K562 (cell line): ENCODE measurements around the gene UTS2R. TPM values are rescaled to one million over a fixed set of nuclear protein-coding genes. Genes with fewer than 3 reads are reported as not detected.
A peak's percentile ranks its signal among the peaks of the same experiment; 100 is the strongest.

Source experiments
- ATAC-seq: fragments of 200-7000 bp; cut with Tn5 transposase; 3 replicates; pipeline ENCODE4 v1.9.1; 2020; ENCODE audit warnings: moderate library complexity
- BruUV-seq: library from RNA; stranded (reverse); fragments of 400-500 nt; replicated peaks from 2 replicates; lab custom pipeline; 2021; lab: Mats Ljungman, UMichigan
- CTCF ChIA-PET: fragments of 300-600 bp; formaldehyde crosslinking; extraction: SDS; loops from one replicate; lab custom pipeline; 2021; ENCODE audit warnings: low intra/inter-chr PET ratio; lab: Yijun Ruan, JAX
- POLR2A ChIA-PET: fragments of 300-600, 350-650 bp; sonication (Branson Sonifier 250); formaldehyde crosslinking; extraction: SDS; loops from one replicate; lab custom pipeline; 2021; ENCODE audit warnings: antibody characterized with exemption, inconsistent platforms; lab: Yijun Ruan, JAX
- DNase-seq, 4 experiments: peaks; one replicate each; pipeline versions ENCODE4 v3.0.0 to v3.0.0-alpha.2; 2011 to 2018; ENCODE audit warnings: low spot score in 3 of 4, mixed read lengths in 3 of 4; ENCODE audit errors: extremely low read depth in 1 of 4
- FAIRE-seq: peaks from 2 replicates; lab custom pipeline; 2011; peaks lifted over from hg19 to GRCh38; lab: Jason Lieb, UNC
- H2AFZ ChIP-seq: 2 replicates; pipeline ENCODE4 v1.6.0; 2011; ENCODE audit warnings: low read depth, low read length, control low read depth, inconsistent platforms
- H3K27ac ChIP-seq: fragments of 200-600 bp; 3 replicates; pipeline ENCODE4 v1.8.0; 2011; ENCODE audit warnings: low read depth, mild to moderate bottlenecking, control low read depth, inconsistent platforms, low read length, moderate library complexity, mixed read lengths; ENCODE audit errors: extremely low read depth
- H3K27me3 ChIP-seq, 2 experiments: fragments of 300-600 bp in 1 of 2; 2 replicates in 1 of 2; 3 replicates in 1 of 2; pipeline versions ENCODE4 v1.6.0 to v1.8.0; 2011; ENCODE audit warnings: inconsistent platforms in 2 of 2, low read length in 2 of 2, mild to moderate bottlenecking in 1 of 2, mixed read lengths in 1 of 2, moderate library complexity in 1 of 2; ENCODE audit not compliant: control insufficient read depth in 2 of 2, insufficient read depth in 2 of 2
- H3K36me3 ChIP-seq: fragments of 300-600 bp; 3 replicates; pipeline ENCODE4 v1.8.0; 2011; ENCODE audit warnings: mild to moderate bottlenecking, low read length, inconsistent platforms; ENCODE audit not compliant: control insufficient read depth, insufficient read depth
- H3K4me1 ChIP-seq, 2 experiments: fragments of 200-600 bp in 1 of 2; replicated peaks in 1 of 2; 2 replicates in 1 of 2; 3 replicates in 1 of 2; pipeline versions ENCODE4 v1.5.1 to v1.8.0; 2011; ENCODE audit warnings: inconsistent platforms in 2 of 2, low read length in 2 of 2, mild to moderate bottlenecking in 1 of 2, mixed read lengths in 1 of 2, moderate library complexity in 1 of 2; ENCODE audit not compliant: control insufficient read depth in 2 of 2, insufficient read depth in 2 of 2
- H3K4me2 ChIP-seq: 2 replicates; pipeline ENCODE4 v1.6.1; 2011; ENCODE audit warnings: low read length, control low read depth, inconsistent platforms, mixed read lengths; ENCODE audit not compliant: insufficient read depth
- H3K4me3 ChIP-seq: fragments of 200-600 bp; sonication (generic), shearing (Covaris generic); 2 replicates; pipeline ENCODE4 v1.5.1; 2016; ENCODE audit warnings: control low read depth, inconsistent platforms
- H3K79me2 ChIP-seq: fragments of 200-600 bp; 3 replicates; pipeline ENCODE4 v1.8.0; 2011; ENCODE audit warnings: low read length, inconsistent platforms; ENCODE audit not compliant: control insufficient read depth, insufficient read depth
- H3K9ac ChIP-seq, 2 experiments: 2 replicates each; pipeline versions ENCODE4 v1.6.0 to v1.6.1; 2011; ENCODE audit warnings: low read depth in 2 of 2, low read length in 2 of 2, control low read depth in 1 of 2, inconsistent platforms in 1 of 2, mild to moderate bottlenecking in 1 of 2, mixed read lengths in 1 of 2; ENCODE audit not compliant: insufficient read depth in 1 of 2
- H3K9me1 ChIP-seq: one replicate; pipeline ENCODE4 v1.6.0; 2011; ENCODE audit warnings: inconsistent platforms, mild to moderate bottlenecking, low read length, moderate library complexity; ENCODE audit not compliant: control insufficient read depth, insufficient read depth
- H3K9me3 ChIP-seq: replicated peaks from 2 replicates; pipeline ENCODE4 v1.5.1; 2011; ENCODE audit warnings: low read depth, low read length, inconsistent platforms; ENCODE audit not compliant: control insufficient read depth, insufficient read depth
- H4K20me1 ChIP-seq: replicated peaks from 2 replicates; pipeline ENCODE4 v1.6.1; 2011; ENCODE audit warnings: low read length, inconsistent platforms, mixed read lengths; ENCODE audit not compliant: control insufficient read depth, insufficient read depth
- CBX5 ChIP-seq: IDR thresholded peaks from 2 replicates; pipeline ENCODE4 v1.6.1; 2014; ENCODE audit warnings: low read depth, borderline replicate concordance
- CHD1 ChIP-seq: fragments of 200-600 bp; sonication (generic); IDR thresholded peaks from one replicate; pipeline ENCODE4 v1.6.1; 2012; ENCODE audit warnings: mild to moderate bottlenecking, moderate library complexity, low read length, inconsistent platforms
- CREB3L1 ChIP-seq: fragments of 450-650 bp; IDR thresholded peaks from 2 replicates; pipeline ENCODE4 v1.6.1; 2014; ENCODE audit warnings: low read depth, mild to moderate bottlenecking, moderate library complexity, borderline replicate concordance
- DLX4 ChIP-seq: fragments of 250-450 bp; sonication (Bioruptor Pico); IDR thresholded peaks from 2 replicates; pipeline ENCODE4 v1.6.1; 2021; ENCODE audit warnings: mild to moderate bottlenecking
- EGR1 ChIP-seq: fragments of 450-650 bp; conservative IDR thresholded peaks from 2 replicates; pipeline ENCODE4 v1.6.1; 2017; ENCODE audit warnings: mild to moderate bottlenecking
- EP400 ChIP-seq: fragments of 450-650 bp; IDR thresholded peaks from 2 replicates; pipeline ENCODE4 v1.6.1; 2017; ENCODE audit warnings: antibody characterized with exemption, mild to moderate bottlenecking, moderate library complexity
- HDAC2 ChIP-seq: fragments of 450-650 bp; IDR thresholded peaks from 2 replicates; pipeline ENCODE4 v1.6.1; 2016; ENCODE audit warnings: mild to moderate bottlenecking
- HES1 ChIP-seq: fragments of 450-650 bp; IDR thresholded peaks from 2 replicates; pipeline ENCODE4 v1.6.1; 2016; ENCODE audit warnings: low read depth, mild to moderate bottlenecking, moderate library complexity
- MTA1 ChIP-seq: fragments of 450-650 bp; IDR thresholded peaks from 2 replicates; pipeline ENCODE4 v1.6.1; 2017; ENCODE audit warnings: borderline replicate concordance
- MYBL2 ChIP-seq, 2 experiments: fragments of 450-650 bp in 1 of 2; sonication (generic) in 1 of 2; formaldehyde crosslinking in 1 of 2; IDR thresholded peaks; 2 replicates each; pipeline versions ENCODE4 v1.6.1 to v1.8.1; 2017 to 2022; ENCODE audit warnings: borderline replicate concordance in 1 of 2, inconsistent platforms in 1 of 2, low read depth in 1 of 2, mild to moderate bottlenecking in 1 of 2, missing genetic modification reagents in 1 of 2, moderate library complexity in 1 of 2
- TEAD4 ChIP-seq, 2 experiments: sonication (generic) in 1 of 2; formaldehyde crosslinking in 1 of 2; IDR thresholded peaks; 2 replicates each; pipeline versions ENCODE4 v1.6.1 to v1.8.0; 2012 to 2022; ENCODE audit warnings: borderline replicate concordance in 1 of 2, inconsistent platforms in 1 of 2, low read length in 1 of 2, mild to moderate bottlenecking in 1 of 2, missing genetic modification reagents in 1 of 2
- VEZF1 ChIP-seq: fragments of 200-800 bp; sonication (Bioruptor generic); IDR thresholded peaks from 2 replicates; pipeline ENCODE4 v1.6.1; 2017; ENCODE audit warnings: missing genetic modification characterization, missing compliant biosample characterization
- ZBTB49 ChIP-seq: sonication (generic); formaldehyde crosslinking; IDR thresholded peaks from 2 replicates; pipeline ENCODE4 v1.8.0; 2022; ENCODE audit warnings: missing genetic modification reagents, mild to moderate bottlenecking, borderline replicate concordance
- ZBTB8A ChIP-seq: fragments of 450-650 bp; IDR thresholded peaks from 2 replicates; pipeline ENCODE4 v1.6.1; 2018; ENCODE audit warnings: mild to moderate bottlenecking, moderate library complexity; ENCODE audit not compliant: partially characterized antibody
- WGBS: fragments of 100-300 bp; shearing (Covaris generic); methylation state at CpG from one replicate; pipeline ENCODE4 v1.1.6; 2016; ENCODE audit warnings: low coverage, mixed read lengths; ENCODE audit not compliant: insufficient coverage; ENCODE audit errors: missing lambda C conversion rate; 5-methylcytosine and 5-hydroxymethylcytosine counted together
- in situ Hi-C: fragments of 300-500 bp; cut with MboI; formaldehyde crosslinking; loops from 4 replicates; pipeline ENCODE4 v1.15.0; 2018; ENCODE audit warnings: inconsistent platforms, mixed read lengths
- intact Hi-C: fragments of 100-400 bp; cut with micrococcal nuclease; formaldehyde crosslinking; loops from 2 replicates; pipeline ENCODE4 v1.14.2; 2022
- polyA plus RNA-seq, 8 experiments: library from polyadenylated mRNA; depleted of rRNA in 4 of 8; stranded (reverse) in 5 of 8; unstranded in 3 of 8; fragments of >200 nt; fragmentation: Nextera tagmentation in 2 of 8; fragmentation: Illumina TruSeq in 1 of 8; extraction: Ambion mirVana in 2 of 8; extraction: Trizol in 1 of 8; gene quantifications; 2 replicates each; pipeline versions ENCODE4 v1.2.1 to v1.2.3, GENCODE V29; 2011 to 2014; ENCODE audit warnings: inconsistent platforms in 1 of 8, missing spikeins in 1 of 8
- total RNA-seq, 7 experiments: library from RNA; depleted of rRNA in 6 of 7; stranded (reverse); fragments of >200 nt in 6 of 7; fragmentation: Illumina TruSeq in 2 of 7; extraction: Trizol in 2 of 7; gene quantifications; 2 replicates each; pipeline versions ENCODE4 v1.2.1 to v1.2.3, GENCODE V29; 2011 to 2021; ENCODE audit warnings: low replicate concordance in 1 of 7

UTS2R gene
- total and polyA plus RNA-seq, 9 of the 15 experiments (the other 6 are each of a cell fraction or from before 2014, with no cell fraction given) = 0.22 TPM; not detected in 8

GRCh38 chr17:82323514-82324234 is 47.9 kb upstream of the UTS2R start:
- BruUV-seq = no TSS peak
- peaks cover 4% of the 10 kb centered on the region for H3K9me3 ChIP-seq
- peak; percentile 55 for TF ChIP-seq VEZF1 (CRISPR knock-in tag)
- TF ChIP-seq TEAD4 (IDR thresholded peaks at IDR 0.05; ENCODE audit: low read length) = peak; percentile 59
- TF ChIP-seq TEAD4 (CRISPR knock-in tag; IDR thresholded peaks at IDR 0.05; ENCODE audit: borderline replicate concordance) = no peak
- no peak for TF ChIP-seq MYBL2 (IDR thresholded peaks at IDR 0.05; ENCODE audit: low read depth)
- no peak for TF ChIP-seq MYBL2 (CRISPR knock-in tag; IDR thresholded peaks at IDR 0.05; ENCODE audit: borderline replicate concordance)
- no peak for TF ChIP-seq ZBTB8A
- no peak for TF ChIP-seq ZBTB49
- TF ChIP-seq EP400 = no peak
- TF ChIP-seq CBX5 = no peak
- TF ChIP-seq DLX4 = no peak
- no peak for TF ChIP-seq HES1
- TF ChIP-seq CREB3L1 = no peak
- TF ChIP-seq HDAC2 = no peak
- 0 out of 2 replicates have a peak, but pooled peaks have one; percentile 32 for TF ChIP-seq MTA1
- peak; percentile 92 for TF ChIP-seq EGR1
- TF ChIP-seq CHD1 = no peak

More at GRCh38 chr17:82323514-82324234, 47.9 kb upstream of the UTS2R start:
- H3K4me3 ChIP-seq = no peak overlapping the region
- H3K9me1 ChIP-seq = no peaks in the 10 kb centered on the region
- DNase-seq (peak; percentile 80 to 84 (median 82)), ATAC-seq (peak; percentile 60), FAIRE-seq (peak; percentile 90)
- peaks cover 51 to 98% of the 10 kb centered on the region in 2 experiments for H3K4me1 ChIP-seq
- intact Hi-C loops (no loop called here), in situ Hi-C loops (no loop called here)
- peak overlapping the region; percentile 41; the same call in 1 of the 3 replicates for H3K27ac ChIP-seq
- WGBS = 51% methylated on average over 10 of the region's 21 CpGs
- ChIA-PET POLR2A (interaction anchor here (0.6 to 1.1 kb wide), 3 partner anchors 9 to 223 kb away, joined by 3 to 4 read pairs (median 4); partner anchors contain the start of gene SLC16A3), CTCF (no interaction called here)
- no peaks in the 10 kb centered on the region for H3K79me2 ChIP-seq
- peak overlapping the region; percentile 49 for H3K4me2 ChIP-seq
- H3K27me3 ChIP-seq = no peaks in the 10 kb centered on the region
- no peak overlapping the region for H2AFZ ChIP-seq
- H3K36me3 ChIP-seq = no peaks in the 10 kb centered on the region
- H3K9ac ChIP-seq = peak overlapping the region in 1 of 2 experiments; percentile 83; a peak in 2 of 4 replicates
- no peaks in the 10 kb centered on the region for H4K20me1 ChIP-seq
